ENCODE data around the gene LAMA3. TPM values are rescaled to one million over a fixed set of nuclear protein-coding genes. Genes with fewer than 3 reads are reported as not detected.
A peak's percentile ranks its signal among the peaks of the same experiment; 100 is the strongest.
"Not testable (repeated sequence)": the region's sequence is repeated elsewhere in the genome, so short reads cannot be mapped to it uniquely, and the experiment has no call there.

The LAMA3 gene
- total RNA-seq, 1 experiment from 2014 or later, result 9.5 TPM

DNA sequence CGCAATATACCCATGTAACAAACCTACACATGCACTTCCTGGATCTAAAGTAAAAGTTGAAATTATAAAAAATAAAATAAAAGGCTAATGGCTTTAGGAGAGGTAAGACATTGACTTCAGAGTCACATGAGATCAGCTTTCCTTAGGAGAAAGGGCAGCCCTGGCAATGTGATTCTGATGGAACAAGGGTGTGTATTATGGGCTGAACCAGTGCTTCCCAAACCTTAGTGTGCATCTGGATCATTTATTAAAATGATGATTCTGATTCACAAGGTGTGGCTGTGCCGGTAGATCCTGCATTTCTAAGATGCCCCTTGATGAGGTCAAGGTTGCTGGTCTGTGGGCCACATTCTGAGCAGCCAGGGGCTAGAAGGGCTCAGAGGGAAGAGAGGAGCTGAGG lies 42.6 kb downstream of the LAMA3 start:
- DNase-seq (ENCODE audit: low spot score), result no peak

DNA sequence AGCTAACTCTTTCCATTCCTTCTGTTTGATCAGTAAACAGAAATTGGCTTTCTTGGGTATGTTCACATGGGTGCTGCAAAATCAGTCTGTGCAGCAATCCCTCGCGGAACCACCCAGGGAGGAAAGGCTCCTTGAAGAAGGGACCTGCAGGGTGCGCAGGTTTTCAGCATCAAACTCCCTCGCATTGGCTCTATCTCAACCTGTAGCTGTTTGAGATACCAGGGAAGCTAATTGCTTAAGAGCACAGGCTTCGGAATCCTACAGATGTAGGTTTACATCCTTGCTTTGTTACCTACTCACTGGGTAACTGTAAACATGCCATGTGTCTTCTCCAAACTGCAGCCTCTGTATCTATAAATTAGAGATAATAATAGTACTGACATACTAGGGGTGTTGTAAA lies 43.2 kb downstream of the LAMA3 start:
- no peak for DNase-seq (ENCODE audit: low spot score)

DNA sequence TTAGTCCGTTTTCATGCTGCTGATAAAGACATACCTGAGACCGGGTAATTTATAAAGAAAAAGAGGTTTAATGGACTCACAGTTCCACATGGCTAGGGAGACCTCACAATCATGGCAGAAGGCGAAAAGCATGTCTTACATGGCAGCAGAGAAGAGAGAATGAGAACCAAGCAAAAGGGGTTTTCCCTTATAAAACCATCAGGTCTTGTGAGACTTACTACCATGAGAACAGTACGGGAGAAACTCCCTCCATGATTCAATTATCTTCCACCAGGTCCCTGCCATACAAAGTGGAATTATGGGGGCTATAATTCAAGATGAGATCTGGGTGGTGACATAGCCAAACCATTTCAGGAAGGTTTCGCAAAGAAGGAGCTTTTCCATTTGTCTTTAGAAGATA lies 44.0 kb downstream of the LAMA3 start:
- DNase-seq (ENCODE audit: low spot score), result not testable (repeated sequence)

DNA sequence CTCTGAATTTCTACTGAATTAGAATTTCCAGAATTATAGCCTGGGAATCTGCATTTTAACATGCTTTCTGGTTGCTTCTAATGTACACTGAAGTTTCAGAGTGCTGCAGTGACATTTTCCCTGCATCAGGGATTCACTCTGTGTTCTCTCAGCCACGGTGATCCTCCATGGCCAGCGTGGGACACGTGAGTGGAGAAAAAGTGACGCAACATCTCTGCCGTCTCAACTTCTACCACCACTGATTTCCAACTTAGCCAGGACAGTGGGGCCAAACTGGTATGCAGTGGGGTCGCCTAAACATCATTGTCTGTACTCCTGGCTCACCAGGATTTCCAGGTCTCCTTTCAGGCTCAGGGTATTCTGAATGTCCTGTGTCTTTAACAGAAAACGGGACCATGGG lies 44.6 kb downstream of the LAMA3 start:
- DNase-seq (ENCODE audit: low spot score), result no peak

DNA sequence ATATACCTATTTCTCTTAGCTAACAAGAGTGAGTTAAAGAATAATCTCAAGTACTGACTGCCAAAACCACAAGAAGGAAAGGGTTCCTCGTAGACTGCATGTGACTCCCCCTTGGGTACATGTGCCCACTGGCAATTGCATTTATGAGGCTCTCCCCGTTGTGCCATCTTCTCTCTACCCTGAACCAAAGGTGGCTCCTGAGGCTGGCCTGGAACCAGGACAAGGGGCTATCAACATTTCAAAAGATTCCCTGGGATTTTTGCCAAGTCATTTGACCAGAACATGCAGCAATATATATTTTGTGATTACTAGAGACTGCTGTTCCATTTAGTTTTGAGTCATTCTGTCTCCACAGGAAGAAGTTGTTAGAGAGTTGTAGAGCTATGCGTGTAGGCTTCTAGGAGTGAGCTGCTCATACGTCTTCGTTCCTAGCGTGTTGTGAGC lies 45.8 kb downstream of the LAMA3 start:
- DNase-seq (ENCODE audit: low spot score), result no peak

DNA sequence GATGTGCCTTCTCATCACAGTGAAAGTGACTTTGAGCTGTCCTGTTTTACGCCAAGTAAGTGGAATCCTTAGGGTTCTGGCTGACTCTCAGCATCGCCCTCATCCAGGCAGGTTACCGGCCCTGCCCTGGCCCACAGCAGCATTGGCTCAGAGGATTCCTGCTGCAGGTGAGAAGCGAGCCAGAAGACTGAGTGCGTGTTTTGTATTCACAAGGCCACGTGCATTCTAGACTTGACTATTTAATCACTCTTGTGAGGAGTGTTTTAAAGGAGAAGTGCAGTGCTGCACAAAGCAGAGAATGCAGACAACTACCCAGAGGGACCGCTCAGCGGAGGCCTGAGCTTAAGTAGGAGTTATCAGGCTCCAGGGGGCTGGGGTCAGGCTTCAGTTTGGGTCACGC lies 48.3 kb downstream of the LAMA3 start:
- DNase-seq (ENCODE audit: low spot score), result no peak

DNA sequence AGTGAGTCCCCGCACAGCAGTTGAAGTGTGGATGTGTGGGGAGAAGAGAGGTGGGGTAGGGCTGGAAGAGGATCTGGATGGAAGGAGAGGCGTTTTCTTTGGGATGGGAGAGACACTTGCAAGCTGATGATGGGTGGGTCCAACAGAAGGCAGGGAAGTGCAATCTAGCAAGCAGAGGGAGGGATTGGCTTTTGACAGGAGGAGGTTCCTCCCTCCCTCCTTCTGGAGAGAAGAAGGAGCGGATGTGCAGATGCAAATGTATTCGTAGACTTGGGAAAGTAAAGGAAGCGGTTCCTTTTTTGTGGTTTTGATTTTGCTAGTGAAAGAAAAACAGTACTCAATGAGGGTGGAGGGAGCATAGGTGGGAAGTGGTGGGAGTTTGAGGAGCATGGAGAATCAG lies 48.9 kb downstream of the LAMA3 start:
- no peak for DNase-seq (ENCODE audit: low spot score)

DNA sequence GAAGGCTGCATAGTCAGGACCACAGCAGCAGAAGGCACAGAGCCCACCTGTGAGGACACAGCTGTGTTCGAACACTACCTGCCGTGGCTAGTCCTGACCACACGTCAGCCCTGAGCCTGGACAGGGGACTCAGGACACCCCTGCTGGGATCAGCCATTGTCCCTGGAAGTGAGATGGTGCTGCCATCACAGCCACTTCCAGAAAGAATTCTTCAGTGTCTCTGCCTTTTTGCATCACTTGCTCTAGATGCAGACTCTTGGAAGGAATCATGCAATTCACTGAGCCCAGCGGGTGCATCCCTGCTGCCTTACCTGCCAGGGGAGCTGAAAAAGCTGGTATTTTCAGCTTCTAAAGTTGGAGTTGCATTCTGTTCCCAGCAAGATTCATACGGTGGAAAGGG lies 49.3 kb downstream of the LAMA3 start:
- DNase-seq (ENCODE audit: low spot score), result no peak

DNA sequence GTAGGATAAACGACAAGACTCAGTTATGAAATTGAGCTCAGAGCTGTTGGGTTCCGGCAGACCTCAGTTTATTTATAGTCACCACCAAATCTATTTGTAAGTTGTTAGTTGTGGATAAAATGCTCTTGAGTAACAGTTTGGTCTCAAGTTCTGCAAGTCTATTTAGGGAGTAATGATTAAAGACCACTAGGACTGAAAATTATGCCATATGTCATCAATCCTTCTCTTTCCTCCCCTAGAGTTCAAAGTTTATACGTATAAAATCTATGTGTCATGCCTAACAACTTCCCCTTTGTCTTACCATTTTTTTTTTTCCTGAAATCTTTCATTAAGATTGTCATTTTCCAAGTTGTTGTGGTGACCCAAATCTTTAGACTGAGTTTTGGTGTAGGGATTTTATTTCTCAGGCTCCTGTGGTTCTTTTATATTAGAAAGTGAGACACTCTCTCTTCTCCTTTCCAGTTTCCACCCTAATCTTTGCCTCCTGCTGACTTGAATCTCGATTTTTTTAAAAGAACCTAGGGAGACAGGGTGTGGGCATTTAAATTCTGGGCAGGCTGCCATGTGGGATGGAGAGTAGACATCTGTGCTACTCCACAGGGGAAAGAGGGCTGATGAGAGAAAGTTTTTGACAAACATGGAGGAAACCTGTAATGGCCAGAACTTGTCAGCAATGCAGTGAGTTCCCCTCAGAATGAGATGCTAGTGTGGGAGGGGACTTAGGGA lies 51.0 kb downstream of the LAMA3 start:
- peak; percentile 14 for DNase-seq (ENCODE audit: low spot score)

DNA sequence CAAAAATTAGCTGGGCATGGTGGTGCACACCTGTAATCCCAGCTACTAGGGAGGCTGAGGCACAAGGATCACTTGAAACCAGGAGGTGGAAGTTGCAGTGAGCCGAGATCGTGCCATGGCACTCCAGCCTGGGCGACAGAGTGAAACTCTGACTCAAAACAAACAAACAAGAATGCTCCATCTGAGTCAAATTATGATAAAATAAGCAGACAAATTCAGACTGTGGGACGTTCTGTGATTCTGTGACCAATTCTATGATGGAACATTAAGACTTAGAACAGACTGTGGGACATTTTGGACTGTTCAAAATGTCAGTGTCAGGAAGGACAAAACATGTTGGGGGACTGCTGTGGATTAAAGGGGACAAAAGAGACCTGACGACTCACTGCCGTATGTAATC lies 52.7 kb downstream of the LAMA3 start:
- not testable (repeated sequence) for DNase-seq (ENCODE audit: low spot score)

DNA sequence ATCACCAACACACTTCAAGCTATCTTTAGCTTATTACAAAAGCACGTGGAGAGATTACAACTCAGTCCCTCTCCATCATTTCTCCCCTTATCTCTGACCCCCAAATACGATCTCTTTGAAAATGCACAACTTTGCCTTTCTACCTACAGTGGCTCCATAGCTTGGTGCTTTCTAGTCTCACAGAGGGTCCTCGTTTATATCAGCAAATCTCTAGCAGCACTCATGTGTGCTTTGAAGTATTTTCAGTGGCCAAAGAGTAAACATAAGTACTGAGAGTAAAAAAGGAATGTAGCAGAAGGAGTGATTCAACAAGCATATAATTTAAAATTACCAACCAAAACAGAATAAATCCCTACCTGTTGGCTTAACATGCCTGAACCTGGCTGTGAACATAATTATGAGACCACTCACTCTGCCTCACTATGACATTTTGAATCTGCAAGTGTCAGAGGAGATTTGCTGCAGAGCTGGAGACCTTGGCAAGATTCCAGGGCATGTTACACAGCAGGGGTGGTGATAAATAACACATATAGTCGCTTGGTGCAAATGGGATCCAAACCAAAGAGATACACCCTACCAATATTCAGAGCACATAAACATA lies 54.6 kb downstream of the LAMA3 start:
- DNase-seq (ENCODE audit: low spot score), result no peak

DNA sequence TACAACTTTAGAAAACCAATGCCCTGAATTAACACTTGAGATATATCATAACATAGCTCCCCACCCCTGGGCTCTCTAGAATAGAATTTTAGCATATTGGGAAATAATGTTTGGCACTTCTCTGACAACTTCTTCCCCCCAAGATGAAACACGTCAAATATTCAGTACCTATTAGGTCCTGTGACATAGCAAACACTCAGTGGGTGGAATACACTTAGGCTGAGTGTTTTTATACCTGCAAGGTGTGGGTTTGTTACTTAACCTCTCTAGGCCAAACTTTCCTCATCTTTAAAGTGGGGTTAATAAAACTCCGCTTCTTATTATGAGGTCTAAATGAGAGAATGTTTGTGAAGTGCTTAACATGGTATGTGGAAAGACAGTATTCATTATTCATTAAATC lies 56.1 kb downstream of the LAMA3 start:
- DNase-seq (ENCODE audit: low spot score), result no peak

DNA sequence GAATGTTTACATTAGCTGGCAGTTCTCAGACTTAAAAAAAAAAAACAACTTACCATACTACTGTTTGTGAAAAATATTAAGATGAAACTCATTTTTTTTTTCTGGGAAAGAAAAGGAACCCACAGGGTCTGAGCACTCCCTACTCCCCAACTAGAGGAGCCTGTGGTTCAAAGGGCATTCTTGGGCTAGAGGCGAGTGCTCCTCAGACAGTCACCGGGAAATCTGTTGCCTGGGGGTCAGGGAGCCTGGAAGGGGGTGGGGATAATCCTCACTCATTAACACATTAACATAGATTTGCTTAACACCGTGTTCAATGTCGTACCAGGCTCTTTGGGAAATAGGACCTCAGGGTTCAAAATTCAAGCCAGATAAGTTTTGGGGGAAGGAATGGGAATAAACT lies 57.6 kb downstream of the LAMA3 start:
- no peak for DNase-seq (ENCODE audit: low spot score)

DNA sequence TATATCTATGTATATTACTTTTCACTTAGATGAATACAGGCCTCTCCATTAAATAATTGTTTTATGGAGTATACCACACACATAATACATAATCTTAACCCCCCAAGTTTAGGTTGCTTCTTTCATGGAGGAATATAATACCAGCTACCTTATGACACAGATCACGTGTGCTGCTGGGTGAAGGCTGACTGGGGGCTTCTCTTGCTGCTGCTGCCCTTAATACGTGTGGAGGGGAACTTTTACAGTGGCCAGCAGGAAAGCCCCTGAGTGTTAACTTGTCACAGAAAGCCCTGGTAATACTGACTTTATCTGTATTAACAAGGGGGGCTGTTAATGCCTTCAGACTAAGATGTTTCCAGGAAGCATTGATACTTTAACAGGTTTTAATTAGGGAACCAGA lies 63.1 kb downstream of the LAMA3 start:
- DNase-seq (ENCODE audit: low spot score), result no peak

DNA sequence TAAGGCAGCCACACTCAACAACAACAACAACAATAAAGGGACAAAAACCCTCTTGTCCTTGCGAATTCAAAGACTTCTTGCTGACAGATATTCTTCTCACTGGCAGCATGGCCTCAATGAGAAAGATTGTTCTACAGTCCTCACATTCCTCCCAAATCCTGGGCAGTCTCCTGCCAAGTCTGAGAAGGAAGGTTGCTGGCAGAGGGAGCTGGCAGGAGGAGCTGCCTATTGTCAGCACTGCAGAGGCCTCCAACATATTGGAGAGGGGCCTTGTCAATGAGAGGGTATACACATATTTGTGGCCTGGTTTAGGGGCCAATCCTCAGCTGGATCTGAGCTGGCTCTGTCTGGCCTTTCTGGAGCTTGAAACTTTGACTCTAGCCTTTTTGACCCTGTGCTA lies 63.5 kb downstream of the LAMA3 start:
- no peak for DNase-seq (ENCODE audit: low spot score)

DNA sequence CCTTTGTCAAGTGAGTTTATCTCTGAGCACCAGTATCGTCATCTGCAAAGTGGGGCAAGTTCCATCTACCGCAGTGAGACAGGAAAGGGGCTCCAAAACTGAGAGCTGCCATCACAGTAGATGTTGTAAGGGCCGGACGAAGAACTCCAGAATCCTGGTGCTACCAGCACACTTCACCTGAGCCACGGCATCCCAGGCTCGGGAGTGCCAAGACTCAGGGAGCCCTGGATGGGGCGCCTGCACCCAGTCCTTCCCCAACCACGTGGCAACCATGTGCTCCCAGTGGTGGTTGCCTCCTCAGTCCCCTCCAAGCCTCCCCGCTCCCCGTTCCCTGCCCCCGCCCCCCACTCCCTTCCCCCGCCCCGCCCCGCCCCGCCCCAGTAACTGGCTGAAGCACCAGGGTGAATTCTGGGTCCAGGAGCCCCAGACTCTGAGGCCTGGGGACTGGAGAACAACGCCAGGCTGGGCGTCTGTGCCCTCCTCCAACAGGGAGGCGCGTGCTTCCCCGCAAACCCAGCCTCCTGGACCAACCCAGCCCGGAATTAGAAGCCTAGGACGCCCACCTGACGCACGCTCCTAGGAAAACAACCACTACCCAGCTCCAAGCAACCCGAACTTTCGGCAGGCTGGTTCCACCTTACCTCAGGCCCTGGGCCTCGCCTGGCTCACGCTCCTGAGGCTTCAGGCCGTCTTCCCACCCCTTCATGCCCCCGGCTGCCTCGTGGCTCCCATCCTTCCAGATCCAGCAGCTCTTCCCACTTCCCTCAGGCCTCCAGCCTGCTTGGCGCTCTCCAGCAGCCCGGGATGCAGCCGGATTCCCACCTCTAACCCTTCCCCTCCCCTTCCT lies 67.6 kb downstream of the LAMA3 start:
- no peak for DNase-seq (ENCODE audit: low spot score)

DNA sequence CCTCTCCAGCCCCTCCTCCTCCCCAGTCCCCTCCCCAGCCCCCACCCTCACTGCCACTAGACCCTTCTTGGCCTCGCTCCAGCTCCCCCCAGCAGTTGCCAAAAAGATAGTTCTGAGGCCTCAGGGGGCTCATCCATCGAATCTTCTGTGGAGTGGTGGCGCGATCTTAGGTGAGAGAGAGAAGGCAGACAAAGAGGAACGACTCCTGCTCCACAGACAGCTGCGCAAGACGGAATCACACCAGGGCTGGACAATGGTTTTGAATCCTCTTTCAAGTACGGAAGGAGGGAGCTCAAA lies 68.1 kb downstream of the LAMA3 start:
- DNase-seq (ENCODE audit: low spot score), result no peak

DNA sequence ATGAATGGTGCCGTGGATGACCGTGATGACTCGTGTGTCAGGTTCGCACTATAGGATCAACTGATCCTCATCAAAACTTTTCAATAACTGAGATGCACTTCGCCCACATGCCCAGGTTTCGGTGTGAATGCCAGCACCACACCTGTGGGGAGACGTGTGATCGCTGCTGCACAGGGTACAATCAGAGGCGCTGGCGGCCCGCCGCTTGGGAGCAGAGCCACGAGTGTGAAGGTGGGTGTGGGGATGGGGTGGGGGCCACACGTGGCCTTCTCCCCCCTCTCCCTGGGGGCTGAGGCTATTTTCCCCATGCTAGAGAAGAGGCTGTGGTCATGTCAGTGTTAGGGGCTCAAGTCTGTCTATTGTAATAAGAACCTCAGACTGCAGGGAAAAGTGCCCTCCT lies 69.0 kb downstream of the LAMA3 start:
- no peak for DNase-seq (ENCODE audit: low spot score)

DNA sequence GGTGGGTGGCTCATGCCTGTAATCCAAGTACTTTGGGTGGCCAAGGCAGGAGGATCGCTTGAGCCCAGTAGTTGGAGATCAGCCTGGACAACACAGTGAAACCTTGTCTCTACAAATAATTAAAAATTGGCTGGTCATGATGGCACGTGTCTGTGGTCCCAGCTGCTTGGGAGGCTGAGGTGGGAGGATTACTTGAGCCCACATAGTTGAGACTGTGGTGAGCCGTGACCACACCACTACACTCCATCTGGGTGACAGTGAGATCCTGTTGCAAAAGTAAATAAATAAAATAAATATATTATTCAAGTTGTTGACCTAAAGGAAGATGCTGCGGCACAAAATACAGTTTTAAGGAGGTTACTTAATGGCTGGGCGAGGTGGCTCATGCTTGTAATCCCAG lies 72.7 kb downstream of the LAMA3 start:
- DNase-seq (ENCODE audit: low spot score), result no peak

DNA sequence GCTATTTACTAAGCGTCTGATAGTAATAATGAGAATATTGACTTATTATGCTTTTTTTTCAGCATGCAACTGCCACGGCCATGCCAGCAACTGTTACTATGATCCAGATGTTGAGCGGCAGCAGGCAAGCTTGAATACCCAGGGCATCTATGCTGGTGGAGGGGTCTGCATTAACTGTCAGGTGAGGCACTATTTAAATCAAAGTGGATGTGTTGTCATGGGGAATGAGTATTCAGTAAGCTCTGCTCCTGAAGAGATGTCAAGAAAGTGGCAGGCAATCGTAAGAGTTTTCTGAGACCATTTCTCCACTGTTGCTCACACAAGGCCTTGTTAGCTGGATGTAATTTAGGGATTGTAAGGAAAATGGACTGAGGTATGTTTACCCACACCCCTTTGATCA lies 74.1 kb downstream of the LAMA3 start:
- no peak for DNase-seq (ENCODE audit: low spot score)

DNA sequence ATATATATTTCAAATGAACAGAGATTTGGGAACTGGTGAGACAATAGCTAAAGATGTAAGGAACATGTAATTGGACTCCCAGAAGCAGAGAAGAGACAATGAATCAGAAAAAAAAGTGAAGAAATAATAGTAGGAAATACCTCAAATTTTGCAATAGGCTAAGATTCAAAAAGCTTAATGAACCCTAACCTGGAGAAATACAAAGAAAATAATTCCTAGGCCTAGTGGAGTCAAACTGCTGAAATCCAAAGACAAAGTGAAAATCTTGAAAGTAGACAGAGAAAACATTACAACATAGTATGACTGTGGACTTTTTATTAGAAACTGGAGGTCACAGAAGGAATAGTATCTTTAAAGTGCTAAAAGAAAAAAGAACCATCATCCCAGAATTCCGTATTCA lies 76.7 kb downstream of the LAMA3 start:
- DNase-seq (ENCODE audit: low spot score), result no peak

DNA sequence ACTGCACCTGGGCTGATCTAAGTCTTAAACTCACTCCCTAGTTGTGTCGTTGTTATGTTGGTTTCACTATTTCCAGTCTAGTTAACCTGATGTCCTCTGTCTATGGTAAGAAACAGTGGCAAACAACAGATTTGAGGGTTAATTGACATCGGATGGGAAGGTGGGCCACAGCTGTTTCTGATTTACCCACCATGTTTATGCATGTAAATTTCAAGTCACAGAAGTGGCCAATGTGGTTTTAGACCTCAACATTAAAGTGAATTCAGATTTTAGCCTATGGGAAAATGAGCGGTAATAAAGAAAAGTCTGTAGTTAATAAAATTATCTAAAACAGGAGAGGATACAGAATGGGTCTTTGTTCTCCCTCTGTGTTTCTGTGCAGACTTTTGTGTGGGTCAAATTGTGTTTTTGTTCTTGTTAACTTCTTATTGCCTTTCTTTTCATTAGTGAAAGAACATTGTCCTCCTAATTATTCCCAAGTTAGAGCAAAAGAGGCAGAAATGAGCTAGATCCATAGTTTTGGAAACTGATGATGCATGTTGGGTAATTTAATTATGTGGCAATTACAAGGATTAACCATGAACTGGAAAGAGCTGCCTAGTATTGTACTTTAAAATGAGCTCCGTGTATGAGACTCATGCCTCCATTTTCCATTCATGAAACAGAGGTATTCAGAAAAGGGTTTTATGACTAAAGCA lies 83.2 kb downstream of the LAMA3 start:
- DNase-seq (ENCODE audit: low spot score), result no peak
